ENCODE results near the gene PLD5.

The PLD5 gene

DNA sequence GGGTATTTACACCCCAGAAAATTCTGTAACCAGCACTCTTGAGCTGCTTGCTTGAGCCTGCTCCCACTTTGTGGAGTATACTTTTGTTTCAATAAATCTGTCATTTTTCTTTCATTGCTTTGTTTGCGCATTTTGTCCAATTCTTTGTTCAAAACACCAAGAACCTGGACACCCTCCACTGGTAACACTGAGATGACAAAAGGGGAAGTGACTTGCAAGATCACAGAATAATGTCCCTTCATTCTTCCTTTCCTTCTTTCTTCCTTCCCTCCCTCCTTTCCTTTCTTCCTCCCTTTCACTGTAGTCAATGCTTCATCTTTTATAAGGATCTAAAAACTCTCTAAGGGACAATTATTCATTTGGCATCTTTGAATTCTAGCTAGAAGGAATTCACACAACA, 391.1 kb downstream of the PLD5 start:
- no peaks in the 10 kb centered on the region for H3K27me3 ChIP-seq (ENCODE audit: control insufficient read depth, low read length)
- no peak overlapping the region for H3K4me2 ChIP-seq (ENCODE audit: low read length)
- H3K36me3 ChIP-seq (ENCODE audit: control insufficient read depth, low read length) = no peaks in the 10 kb centered on the region
- H3K9me2 ChIP-seq (replicated peaks; ENCODE audit: control insufficient read depth, low read length) = no peaks in the 10 kb centered on the region
- H3K9me3 ChIP-seq (ENCODE audit: control insufficient read depth, insufficient read depth, low read length) = no peaks in the 10 kb centered on the region
- no peaks in the 10 kb centered on the region for H3K4me1 ChIP-seq (ENCODE audit: control insufficient read depth, low read length)
- H3K79me2 ChIP-seq (ENCODE audit: control insufficient read depth, low read length) = no peaks in the 10 kb centered on the region
- H3F3A ChIP-seq (ENCODE audit: control insufficient read depth, insufficient read depth) = no peaks in the 10 kb centered on the region
- TF ChIP-seq, protein P1, sequence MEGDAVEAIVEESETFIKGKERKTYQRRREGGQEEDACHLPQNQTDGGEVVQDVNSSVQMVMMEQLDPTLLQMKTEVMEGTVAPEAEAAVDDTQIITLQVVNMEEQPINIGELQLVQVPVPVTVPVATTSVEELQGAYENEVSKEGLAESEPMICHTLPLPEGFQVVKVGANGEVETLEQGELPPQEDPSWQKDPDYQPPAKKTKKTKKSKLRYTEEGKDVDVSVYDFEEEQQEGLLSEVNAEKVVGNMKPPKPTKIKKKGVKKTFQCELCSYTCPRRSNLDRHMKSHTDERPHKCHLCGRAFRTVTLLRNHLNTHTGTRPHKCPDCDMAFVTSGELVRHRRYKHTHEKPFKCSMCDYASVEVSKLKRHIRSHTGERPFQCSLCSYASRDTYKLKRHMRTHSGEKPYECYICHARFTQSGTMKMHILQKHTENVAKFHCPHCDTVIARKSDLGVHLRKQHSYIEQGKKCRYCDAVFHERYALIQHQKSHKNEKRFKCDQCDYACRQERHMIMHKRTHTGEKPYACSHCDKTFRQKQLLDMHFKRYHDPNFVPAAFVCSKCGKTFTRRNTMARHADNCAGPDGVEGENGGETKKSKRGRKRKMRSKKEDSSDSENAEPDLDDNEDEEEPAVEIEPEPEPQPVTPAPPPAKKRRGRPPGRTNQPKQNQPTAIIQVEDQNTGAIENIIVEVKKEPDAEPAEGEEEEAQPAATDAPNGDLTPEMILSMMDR (IDR thresholded peaks at IDR 0.05; ENCODE audit: low read depth, low read length, poor library complexity, severe bottlenecking) = no peak
- TF ChIP-seq EZH2phosphoT487 (IDR thresholded peaks at IDR 0.05; ENCODE audit: borderline replicate concordance, low read length) = no peak
- no peak overlapping the region for H3K27ac ChIP-seq (ENCODE audit: low read depth, low read length)
- no peaks in the 10 kb centered on the region for H4K20me1 ChIP-seq (ENCODE audit: control insufficient read depth, insufficient read depth, low read depth, low read length)
- H3K4me3 ChIP-seq (ENCODE audit: low read length) = no peak overlapping the region

DNA sequence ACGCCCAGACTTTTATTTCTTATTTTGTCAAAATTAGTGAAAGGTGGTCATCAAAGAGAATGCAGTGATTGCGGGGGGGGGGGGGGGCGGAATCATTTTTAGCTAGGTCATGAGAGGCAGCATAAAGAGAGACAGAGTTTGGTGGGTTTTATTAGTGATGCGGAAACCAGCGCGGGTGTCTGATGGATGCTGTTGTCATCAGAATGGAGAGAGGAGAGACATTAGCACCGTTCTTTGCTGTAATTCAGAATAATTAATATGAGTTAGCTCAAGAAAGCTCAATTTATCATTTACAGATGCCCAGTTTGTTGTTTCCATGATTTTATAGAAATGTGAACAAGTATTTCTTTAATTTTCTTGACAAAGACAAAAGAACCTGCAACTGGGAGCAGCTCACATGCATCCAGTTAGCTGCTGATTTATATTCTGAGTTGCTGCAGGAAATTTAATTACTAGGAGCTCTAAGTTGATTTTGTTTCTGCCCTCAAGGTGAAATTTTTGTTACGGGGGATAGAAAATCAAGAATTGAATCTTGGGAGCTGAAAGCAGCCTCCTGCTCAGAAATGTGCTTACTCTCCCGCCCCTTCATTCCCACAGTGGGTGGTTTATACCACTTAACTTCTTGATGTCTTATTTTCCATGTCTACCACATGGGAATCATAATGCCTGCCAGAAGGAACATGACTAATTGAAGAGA, 392.2 kb downstream of the PLD5 start:
- H3F3A ChIP-seq (ENCODE audit: control insufficient read depth, insufficient read depth) = no peaks in the 10 kb centered on the region
- H4K20me1 ChIP-seq (ENCODE audit: control insufficient read depth, insufficient read depth, low read depth, low read length) = no peaks in the 10 kb centered on the region
- no peaks in the 10 kb centered on the region for H3K27me3 ChIP-seq (ENCODE audit: control insufficient read depth, low read length)
- no peak overlapping the region for H3K4me3 ChIP-seq (ENCODE audit: low read length)
- no peaks in the 10 kb centered on the region for H3K4me1 ChIP-seq (ENCODE audit: control insufficient read depth, low read length)
- TF ChIP-seq, protein P1 (IDR thresholded peaks at IDR 0.05; ENCODE audit: low read depth, low read length, poor library complexity, severe bottlenecking) = no peak
- TF ChIP-seq EZH2phosphoT487 (IDR thresholded peaks at IDR 0.05; ENCODE audit: borderline replicate concordance, low read length) = no peak
- H3K36me3 ChIP-seq (ENCODE audit: control insufficient read depth, low read length) = no peaks in the 10 kb centered on the region
- no peaks in the 10 kb centered on the region for H3K79me2 ChIP-seq (ENCODE audit: control insufficient read depth, low read length)
- no peaks in the 10 kb centered on the region for H3K9me2 ChIP-seq (replicated peaks; ENCODE audit: control insufficient read depth, low read length)
- no peak overlapping the region for H3K27ac ChIP-seq (ENCODE audit: low read depth, low read length)
- no peak overlapping the region for H3K4me2 ChIP-seq (ENCODE audit: low read length)
- no peaks in the 10 kb centered on the region for H3K9me3 ChIP-seq (ENCODE audit: control insufficient read depth, insufficient read depth, low read length)

- Histone ChIP-seq H3K9me2 (replicated peaks; ENCODE audit: control insufficient read depth, low read length) (no peaks in the 10 kb centered on the region), H3K36me3 (ENCODE audit: control insufficient read depth, low read length) (no peaks in the 10 kb centered on the region), H3F3A (ENCODE audit: control insufficient read depth, insufficient read depth) (no peaks in the 10 kb centered on the region), H3K4me3 (ENCODE audit: low read length) (no peak overlapping the region), H3K79me2 (ENCODE audit: control insufficient read depth, low read length) (no peaks in the 10 kb centered on the region), H3K4me2 (ENCODE audit: low read length) (no peak overlapping the region), H3K4me1 (ENCODE audit: control insufficient read depth, low read length) (no peaks in the 10 kb centered on the region), H3K27me3 (ENCODE audit: control insufficient read depth, low read length) (no peaks in the 10 kb centered on the region), H3K9me3 (ENCODE audit: control insufficient read depth, insufficient read depth, low read length) (no peaks in the 10 kb centered on the region), H4K20me1 (ENCODE audit: control insufficient read depth, insufficient read depth, low read depth, low read length) (no peaks in the 10 kb centered on the region), H3K27ac (ENCODE audit: low read depth, low read length) (no peak overlapping the region)
- TF ChIP-seq EZH2phosphoT487 (IDR thresholded peaks at IDR 0.05; ENCODE audit: borderline replicate concordance, low read length) = no peak
- TF ChIP-seq, protein P1 (IDR thresholded peaks at IDR 0.05; ENCODE audit: low read depth, low read length, poor library complexity, severe bottlenecking) = peak; percentile 41
Observed at GRCh38 chr1:242128951-242129502, 395.5 kb downstream of the PLD5 start.

Measured in DOHH2 (cell line).